Hypothalamus (tissue), 51 donors: ENCODE results near the gene CD200R1.

ENCODE experiments used
- DNase-seq, 51 donors: peaks; one replicate each; lab custom pipeline; 2025; lab: John Stamatoyannopoulos, UW

The CD200R1 gene

GRCh38 chr3:112894258-112894657 lies 80.6 kb downstream of the CD200R1 start:
- no peak for DNase-seq

DNA sequence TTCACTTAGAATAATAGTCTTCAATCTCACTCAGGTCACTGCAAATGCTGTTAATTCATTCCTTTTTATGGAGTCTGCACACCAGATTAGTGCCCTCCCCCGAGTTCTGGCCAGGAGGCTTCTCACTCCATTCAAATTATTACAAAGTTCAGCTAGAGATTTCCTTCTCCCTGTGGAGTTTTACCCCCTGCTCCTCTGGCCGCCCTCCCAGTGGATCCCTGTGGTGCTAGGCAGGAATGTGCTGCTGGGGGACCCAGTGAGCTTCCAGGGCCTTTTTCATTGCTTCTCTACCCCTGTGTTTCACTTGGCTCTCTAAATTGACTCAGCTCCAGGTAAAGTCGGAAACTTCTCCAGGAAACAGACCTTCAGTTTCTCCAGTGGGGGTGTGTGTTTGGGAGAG lies 85.5 kb downstream of the CD200R1 start:
- no peak for DNase-seq

- DNase-seq = no peak
Measured at GRCh38 chr3:112888381-112889085, 86.4 kb downstream of the CD200R1 start.

DNA sequence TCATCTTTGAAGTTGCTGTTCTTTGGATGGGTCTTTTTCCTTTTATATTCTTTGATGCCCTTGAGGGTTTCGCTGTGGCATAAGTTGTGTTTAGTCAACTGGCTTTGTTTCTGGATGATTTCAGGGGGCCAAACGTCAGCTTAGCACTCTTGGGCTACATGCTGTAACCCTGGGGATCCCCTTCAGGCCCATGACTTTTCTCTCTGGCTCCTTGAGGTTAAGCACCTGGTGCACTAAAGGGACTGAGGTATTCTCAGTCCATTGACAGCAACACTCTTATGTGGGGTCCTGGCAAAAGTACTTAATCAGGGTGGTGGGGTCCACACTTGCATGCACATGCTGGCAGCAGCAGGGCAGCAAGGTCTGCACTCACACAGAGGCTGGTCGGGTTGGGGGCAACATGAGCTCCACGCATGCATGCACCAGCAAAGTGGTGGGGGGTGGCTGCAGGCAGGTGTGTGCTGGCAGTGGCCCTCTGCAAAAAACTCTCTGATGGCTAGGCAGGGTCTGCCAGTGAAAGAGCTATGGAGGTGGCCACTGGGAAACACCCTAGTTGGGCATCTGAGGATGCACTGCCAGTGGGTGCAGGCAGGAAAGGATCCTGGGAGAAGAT lies 90.1 kb downstream of the CD200R1 start:
- DNase-seq = no peak

DNA sequence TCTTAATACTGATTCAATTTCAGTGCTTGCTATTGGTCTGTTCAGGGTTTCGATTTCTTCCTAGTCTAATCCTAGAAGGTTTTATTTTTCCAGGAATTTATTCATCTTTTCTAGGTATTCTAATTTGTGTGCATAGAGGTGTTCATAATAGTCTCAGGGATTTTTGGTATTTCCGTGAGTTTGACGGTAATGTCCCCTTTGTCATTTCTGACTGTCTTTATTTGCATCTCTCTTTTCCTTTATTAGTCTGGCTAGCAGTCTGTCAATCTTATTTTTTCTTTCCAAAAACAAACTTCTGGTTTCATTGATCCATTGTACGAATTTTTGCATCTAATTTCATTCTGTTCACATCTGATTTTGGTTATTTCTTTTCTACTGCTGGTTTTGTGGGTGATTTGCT lies 93.0 kb downstream of the CD200R1 start:
- DNase-seq = no peak

- no peak for DNase-seq
Measured at GRCh38 chr3:112875561-112875960, 99.3 kb downstream of the CD200R1 start.

GRCh38 chr3:112874725-112875124 lies 100.2 kb downstream of the CD200R1 start:
- DNase-seq = no peak

- DNase-seq = no peak
Measured at GRCh38 chr3:112873632-112874031, 101.3 kb downstream of the CD200R1 start.

- no peak for DNase-seq
Measured at GRCh38 chr3:112871735-112872134, 103.2 kb downstream of the CD200R1 start.
